Globus pallidus (tissue), 1 donor: ENCODE results near the gene RPS23.
"Not testable (repeated sequence)": the region's sequence is repeated elsewhere in the genome, so short reads cannot be mapped to it uniquely, and the experiment has no call there.

Experiments
- DNase-seq: peaks from one replicate; pipeline ENCODE4 v3.0.0-alpha.2; 2015; ENCODE audit warnings: low spot score

RPS23 gene

GRCh38 chr5:82290005-82290404, 11.9 kb upstream of the RPS23 start:
- no peak for DNase-seq

GRCh38 chr5:82287625-82288024, 9.5 kb upstream of the RPS23 start:
- no peak for DNase-seq

GRCh38 chr5:82285206-82285605, 7.1 kb upstream of the RPS23 start:
- DNase-seq = no peak

- DNase-seq = no peak
These were observed 5.7 kb upstream of the RPS23 start for GRCh38 chr5:82283893-82284292.

GRCh38 chr5:82278711-82279370, 687 bp upstream of the RPS23 start:
- no peak for DNase-seq

- DNase-seq = no peak
These were observed 554 bp downstream of the RPS23 start for GRCh38 chr5:82277613-82277986.

- no peak for DNase-seq
These were observed 1.1 kb downstream of the RPS23 start for GRCh38 chr5:82276800-82277612.

- no peak for DNase-seq
These were observed 2.9 kb downstream of the RPS23 start for GRCh38 chr5:82275216-82275664.

GRCh38 chr5:82274343-82275211, 3.6 kb downstream of the RPS23 start:
- DNase-seq = no peak

- DNase-seq = not testable (repeated sequence)
These were observed 4.7 kb downstream of the RPS23 start for GRCh38 chr5:82273426-82273825.

- not testable (repeated sequence) for DNase-seq
These were observed 5.4 kb downstream of the RPS23 start for GRCh38 chr5:82272571-82273356.

- not testable (repeated sequence) for DNase-seq
These were observed 8.8 kb downstream of the RPS23 start for GRCh38 chr5:82269363-82269762.

GRCh38 chr5:82267297-82267933, 10.7 kb downstream of the RPS23 start:
- not testable (repeated sequence) for DNase-seq

- no peak for DNase-seq
These were observed 13.1 kb downstream of the RPS23 start for GRCh38 chr5:82265047-82265446.

- DNase-seq = peak; percentile 13
These were observed 18.9 kb downstream of the RPS23 start for GRCh38 chr5:82259172-82259800.

GRCh38 chr5:82257729-82258128, 20.4 kb downstream of the RPS23 start:
- no peak for DNase-seq

- no peak for DNase-seq
These were observed 20.9 kb downstream of the RPS23 start for GRCh38 chr5:82257247-82257646.

GRCh38 chr5:82255844-82256243, 22.3 kb downstream of the RPS23 start:
- no peak for DNase-seq

GRCh38 chr5:82252744-82253143, 25.4 kb downstream of the RPS23 start:
- no peak for DNase-seq

GRCh38 chr5:82246960-82247574, 31.1 kb downstream of the RPS23 start:
- DNase-seq = no peak
